ENCODE measurements around the gene AFF3.

The AFF3 gene

DNA sequence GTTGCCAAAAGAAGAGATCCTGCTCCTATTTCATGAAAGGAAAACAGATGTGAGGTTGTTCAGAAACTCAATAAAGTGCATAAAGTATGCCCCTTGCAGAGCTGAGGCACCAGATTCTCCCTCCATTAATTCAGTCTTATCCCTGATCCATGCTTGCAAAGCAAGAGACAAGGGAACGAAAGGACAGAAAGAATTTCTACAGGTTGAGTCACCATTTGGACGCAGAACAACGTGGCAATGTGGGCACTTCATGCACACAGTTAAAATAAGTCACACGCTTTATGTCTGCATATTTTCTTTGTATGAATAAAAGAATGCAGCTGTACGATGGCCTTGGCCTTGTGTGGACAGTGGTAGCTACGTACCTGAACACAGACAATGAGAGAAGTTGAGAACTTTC is 330.8 kb downstream of the AFF3 start:
- in situ Hi-C loops (cut with MboI; ENCODE audit: low sequenced_read_pairs, unreplicated experiment) = no loop called here
- TF ChIP-seq, protein P1, sequence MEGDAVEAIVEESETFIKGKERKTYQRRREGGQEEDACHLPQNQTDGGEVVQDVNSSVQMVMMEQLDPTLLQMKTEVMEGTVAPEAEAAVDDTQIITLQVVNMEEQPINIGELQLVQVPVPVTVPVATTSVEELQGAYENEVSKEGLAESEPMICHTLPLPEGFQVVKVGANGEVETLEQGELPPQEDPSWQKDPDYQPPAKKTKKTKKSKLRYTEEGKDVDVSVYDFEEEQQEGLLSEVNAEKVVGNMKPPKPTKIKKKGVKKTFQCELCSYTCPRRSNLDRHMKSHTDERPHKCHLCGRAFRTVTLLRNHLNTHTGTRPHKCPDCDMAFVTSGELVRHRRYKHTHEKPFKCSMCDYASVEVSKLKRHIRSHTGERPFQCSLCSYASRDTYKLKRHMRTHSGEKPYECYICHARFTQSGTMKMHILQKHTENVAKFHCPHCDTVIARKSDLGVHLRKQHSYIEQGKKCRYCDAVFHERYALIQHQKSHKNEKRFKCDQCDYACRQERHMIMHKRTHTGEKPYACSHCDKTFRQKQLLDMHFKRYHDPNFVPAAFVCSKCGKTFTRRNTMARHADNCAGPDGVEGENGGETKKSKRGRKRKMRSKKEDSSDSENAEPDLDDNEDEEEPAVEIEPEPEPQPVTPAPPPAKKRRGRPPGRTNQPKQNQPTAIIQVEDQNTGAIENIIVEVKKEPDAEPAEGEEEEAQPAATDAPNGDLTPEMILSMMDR (IDR thresholded peaks at IDR 0.05; ENCODE audit: borderline replicate concordance, control extremely low read depth, extremely low read depth, insufficient read depth, missing control alignments) = no peak
- no peak for DNase-seq (ENCODE audit: low spot score)

GRCh38 chr2:99810225-99810624 is 332.2 kb downstream of the AFF3 start:
- in situ Hi-C loops (cut with MboI; ENCODE audit: low sequenced_read_pairs, unreplicated experiment) = no loop called here

GRCh38 chr2:99809259-99809900 is 333.0 kb downstream of the AFF3 start:
- TF ChIP-seq, protein P1 (IDR thresholded peaks at IDR 0.05; ENCODE audit: borderline replicate concordance, control extremely low read depth, extremely low read depth, insufficient read depth, missing control alignments) = no peak
- in situ Hi-C loops (cut with MboI; ENCODE audit: low sequenced_read_pairs, unreplicated experiment) = no loop called here
- DNase-seq (ENCODE audit: low spot score) = no peak

More at GRCh38 chr2:99810225-99810624, 332.2 kb downstream of the AFF3 start:
- TF ChIP-seq, protein P1 (IDR thresholded peaks at IDR 0.05; ENCODE audit: borderline replicate concordance, control extremely low read depth, extremely low read depth, insufficient read depth, missing control alignments) = no peak
- DNase-seq (ENCODE audit: low spot score) = no peak

- in situ Hi-C loops (cut with MboI; ENCODE audit: low sequenced_read_pairs, unreplicated experiment) = no loop called here
- DNase-seq (ENCODE audit: low spot score) = no peak
- TF ChIP-seq, protein P1 (IDR thresholded peaks at IDR 0.05; ENCODE audit: borderline replicate concordance, control extremely low read depth, extremely low read depth, insufficient read depth, missing control alignments) = no peak
Observed at GRCh38 chr2:99808361-99809200, 333.8 kb downstream of the AFF3 start.

DNA sequence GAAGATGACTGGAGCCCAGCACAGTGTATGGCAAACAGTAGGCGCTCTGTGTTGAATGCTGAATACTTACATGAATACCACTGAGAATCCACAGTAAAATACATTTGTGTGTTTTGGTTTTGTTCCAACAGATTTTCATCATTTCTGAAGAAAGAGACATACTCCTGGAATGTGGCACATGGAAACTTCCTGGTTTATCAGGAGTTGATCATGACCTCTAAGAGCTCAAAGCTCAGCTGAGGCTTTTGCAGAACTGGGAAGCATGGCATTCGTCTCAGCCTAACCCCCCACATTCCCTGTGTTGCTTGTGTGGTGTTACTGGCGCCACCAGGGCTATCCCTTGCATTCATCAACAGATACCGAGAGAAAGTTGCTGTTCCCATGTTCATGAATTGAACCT is 335.6 kb downstream of the AFF3 start:
- in situ Hi-C loops (cut with MboI; ENCODE audit: low sequenced_read_pairs, unreplicated experiment) = no loop called here
- TF ChIP-seq, protein P1 (IDR thresholded peaks at IDR 0.05; ENCODE audit: borderline replicate concordance, control extremely low read depth, extremely low read depth, insufficient read depth, missing control alignments) = no peak
- DNase-seq (ENCODE audit: low spot score) = no peak

GRCh38 chr2:99805930-99806476 is 336.4 kb downstream of the AFF3 start:
- TF ChIP-seq, protein P1 (IDR thresholded peaks at IDR 0.05; ENCODE audit: borderline replicate concordance, control extremely low read depth, extremely low read depth, insufficient read depth, missing control alignments) = no peak

More at GRCh38 chr2:99805930-99806476, 336.4 kb downstream of the AFF3 start:
- DNase-seq (ENCODE audit: low spot score) = no peak
- in situ Hi-C loops (cut with MboI; ENCODE audit: low sequenced_read_pairs, unreplicated experiment) = no loop called here

Measured in GM13976 (cell line).